AG09319 (cell line): ENCODE results near the gene SCNN1A.

Experiments
- DNase-seq: peaks from one replicate; pipeline ENCODE4 v3.0.0-alpha.2; 2010; ENCODE audit warnings: low read depth; ENCODE audit errors: extremely low read depth
- TF ChIP-seq, protein P1 (sequence below): IDR thresholded peaks from 2 replicates; pipeline ENCODE4 v1.5.1; 2011; ENCODE audit warnings: low read depth, mild to moderate bottlenecking, inconsistent platforms, low read length, moderate library complexity

SCNN1A gene

DNA sequence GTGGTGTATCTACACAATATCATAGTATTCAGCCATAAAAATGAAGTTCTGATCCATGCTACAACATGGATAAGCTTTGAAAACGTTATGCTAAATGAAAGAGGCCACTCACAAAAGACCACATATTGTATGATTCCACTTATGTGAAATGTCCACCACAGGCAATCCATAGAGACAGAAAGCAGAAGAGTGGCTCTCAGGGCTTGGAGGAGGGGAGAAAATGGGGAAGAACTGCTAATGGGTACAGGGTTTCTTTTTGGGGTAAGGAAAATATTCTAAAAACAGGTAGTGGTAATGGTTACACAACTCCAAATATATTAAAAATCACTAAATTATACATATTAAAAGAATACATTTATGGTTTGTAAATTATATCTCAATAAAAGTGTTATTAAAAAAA lies 16.5 kb downstream of the SCNN1A start:
- DNase-seq: no peak
- TF ChIP-seq, protein P1, sequence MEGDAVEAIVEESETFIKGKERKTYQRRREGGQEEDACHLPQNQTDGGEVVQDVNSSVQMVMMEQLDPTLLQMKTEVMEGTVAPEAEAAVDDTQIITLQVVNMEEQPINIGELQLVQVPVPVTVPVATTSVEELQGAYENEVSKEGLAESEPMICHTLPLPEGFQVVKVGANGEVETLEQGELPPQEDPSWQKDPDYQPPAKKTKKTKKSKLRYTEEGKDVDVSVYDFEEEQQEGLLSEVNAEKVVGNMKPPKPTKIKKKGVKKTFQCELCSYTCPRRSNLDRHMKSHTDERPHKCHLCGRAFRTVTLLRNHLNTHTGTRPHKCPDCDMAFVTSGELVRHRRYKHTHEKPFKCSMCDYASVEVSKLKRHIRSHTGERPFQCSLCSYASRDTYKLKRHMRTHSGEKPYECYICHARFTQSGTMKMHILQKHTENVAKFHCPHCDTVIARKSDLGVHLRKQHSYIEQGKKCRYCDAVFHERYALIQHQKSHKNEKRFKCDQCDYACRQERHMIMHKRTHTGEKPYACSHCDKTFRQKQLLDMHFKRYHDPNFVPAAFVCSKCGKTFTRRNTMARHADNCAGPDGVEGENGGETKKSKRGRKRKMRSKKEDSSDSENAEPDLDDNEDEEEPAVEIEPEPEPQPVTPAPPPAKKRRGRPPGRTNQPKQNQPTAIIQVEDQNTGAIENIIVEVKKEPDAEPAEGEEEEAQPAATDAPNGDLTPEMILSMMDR: no peak

DNA sequence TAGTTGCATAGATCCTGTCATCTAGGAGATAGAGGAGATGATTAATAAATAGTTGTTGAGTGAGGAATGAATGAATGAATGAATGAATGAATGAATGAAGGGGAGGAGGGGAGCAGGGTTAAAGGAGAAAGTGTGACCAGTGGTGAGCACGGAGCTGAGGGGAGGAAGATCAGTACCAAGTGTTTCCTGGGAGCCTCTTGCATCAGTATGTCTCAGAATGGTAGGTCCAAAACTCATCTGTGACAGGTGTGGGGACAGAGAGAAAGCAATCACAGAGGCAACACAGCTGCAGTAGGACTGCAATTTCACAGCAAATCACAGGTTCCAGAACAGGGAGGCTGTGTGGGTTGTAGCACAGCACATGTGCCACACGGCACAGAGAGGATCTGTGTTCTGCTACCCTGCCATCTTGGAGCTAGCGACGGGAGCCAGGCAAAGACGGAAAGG lies 19.0 kb downstream of the SCNN1A start:
- TF ChIP-seq, protein P1: no peak
- DNase-seq: no peak

DNA sequence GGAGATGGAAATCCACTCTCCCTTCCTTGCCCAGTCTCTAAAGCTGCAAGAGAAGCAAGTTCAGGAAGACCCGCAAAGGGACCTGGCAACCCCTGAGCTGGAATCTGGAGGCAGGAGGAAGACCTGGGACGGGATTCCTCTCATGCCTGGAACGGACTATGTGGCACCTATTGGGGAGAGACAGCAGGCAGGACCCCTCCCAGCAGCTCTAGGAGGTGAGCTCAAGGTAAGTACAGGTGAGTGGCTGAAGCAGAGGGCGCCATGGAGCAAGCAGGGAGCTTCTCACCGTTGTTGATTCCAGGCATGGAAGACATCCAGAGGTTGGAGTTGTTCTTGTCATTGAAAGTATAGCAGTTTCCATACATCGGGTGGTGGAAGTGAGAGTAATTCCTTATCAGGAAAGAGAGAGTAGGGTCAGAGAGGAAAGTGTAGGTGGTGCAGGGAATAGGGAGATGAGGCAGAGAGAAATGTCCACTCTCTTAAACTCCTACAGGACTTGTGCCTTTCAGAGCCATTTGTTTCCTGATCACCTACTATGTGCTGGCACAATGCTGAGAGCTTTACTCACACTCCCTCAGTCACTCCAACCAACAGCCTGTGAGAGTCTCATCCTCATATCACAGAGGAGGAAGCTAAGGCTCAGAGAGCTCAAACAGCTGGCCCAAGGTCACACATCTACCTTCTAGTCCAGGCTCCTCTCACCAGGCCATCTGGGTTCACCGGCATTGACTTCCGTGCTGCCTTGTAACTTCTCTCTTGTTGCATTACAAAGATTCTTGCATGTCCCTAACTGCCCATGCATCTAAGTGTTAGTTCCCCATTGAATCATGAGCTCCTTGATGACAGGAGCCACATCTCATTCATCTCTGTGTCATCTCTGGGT lies 19.6 kb downstream of the SCNN1A start:
- no peak for DNase-seq
- TF ChIP-seq, protein P1: no peak

DNA sequence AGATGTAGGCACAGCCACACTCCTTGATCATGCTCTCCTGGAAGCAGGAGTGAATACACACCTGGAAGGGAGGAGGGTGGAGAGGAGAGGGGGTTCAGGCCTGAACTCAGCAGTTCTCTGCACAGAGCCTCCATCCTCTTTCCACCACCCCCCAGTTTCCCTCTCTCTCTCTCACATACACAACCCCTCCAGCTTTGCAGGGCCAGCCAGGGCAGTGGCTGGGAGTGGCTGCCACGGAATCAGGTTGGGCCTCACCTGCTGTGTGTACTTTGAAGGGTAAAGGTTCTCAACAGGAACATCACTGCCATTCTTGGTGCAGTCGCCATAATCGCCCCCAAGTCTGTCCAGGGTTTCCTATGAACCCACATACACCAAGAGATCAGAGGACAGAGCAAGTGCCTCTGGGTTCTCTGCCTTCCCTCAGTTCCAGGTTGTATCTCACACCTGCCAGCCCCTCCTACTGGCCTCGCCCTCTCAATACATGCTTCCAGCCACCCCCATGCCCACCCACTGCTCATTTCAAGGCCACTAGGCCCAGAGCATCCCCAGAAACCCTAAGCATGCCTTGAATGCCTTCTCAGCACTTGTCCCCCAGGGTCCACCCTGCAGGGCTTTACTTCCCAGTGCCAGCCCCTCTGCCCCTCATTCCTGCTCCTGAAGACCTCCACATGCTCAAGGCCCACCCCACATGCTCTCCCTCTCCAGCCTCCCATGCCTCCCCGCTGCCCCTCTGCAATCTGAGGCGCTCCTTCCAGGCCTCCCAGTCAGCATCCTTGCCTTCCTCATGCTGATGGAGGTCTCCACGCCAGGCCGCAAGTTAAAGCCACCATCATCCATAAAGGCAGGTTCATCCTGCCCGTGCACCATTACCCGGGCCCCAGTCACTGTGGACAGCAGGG lies 20.6 kb downstream of the SCNN1A start:
- TF ChIP-seq, protein P1: no peak
- DNase-seq: no peak

DNA sequence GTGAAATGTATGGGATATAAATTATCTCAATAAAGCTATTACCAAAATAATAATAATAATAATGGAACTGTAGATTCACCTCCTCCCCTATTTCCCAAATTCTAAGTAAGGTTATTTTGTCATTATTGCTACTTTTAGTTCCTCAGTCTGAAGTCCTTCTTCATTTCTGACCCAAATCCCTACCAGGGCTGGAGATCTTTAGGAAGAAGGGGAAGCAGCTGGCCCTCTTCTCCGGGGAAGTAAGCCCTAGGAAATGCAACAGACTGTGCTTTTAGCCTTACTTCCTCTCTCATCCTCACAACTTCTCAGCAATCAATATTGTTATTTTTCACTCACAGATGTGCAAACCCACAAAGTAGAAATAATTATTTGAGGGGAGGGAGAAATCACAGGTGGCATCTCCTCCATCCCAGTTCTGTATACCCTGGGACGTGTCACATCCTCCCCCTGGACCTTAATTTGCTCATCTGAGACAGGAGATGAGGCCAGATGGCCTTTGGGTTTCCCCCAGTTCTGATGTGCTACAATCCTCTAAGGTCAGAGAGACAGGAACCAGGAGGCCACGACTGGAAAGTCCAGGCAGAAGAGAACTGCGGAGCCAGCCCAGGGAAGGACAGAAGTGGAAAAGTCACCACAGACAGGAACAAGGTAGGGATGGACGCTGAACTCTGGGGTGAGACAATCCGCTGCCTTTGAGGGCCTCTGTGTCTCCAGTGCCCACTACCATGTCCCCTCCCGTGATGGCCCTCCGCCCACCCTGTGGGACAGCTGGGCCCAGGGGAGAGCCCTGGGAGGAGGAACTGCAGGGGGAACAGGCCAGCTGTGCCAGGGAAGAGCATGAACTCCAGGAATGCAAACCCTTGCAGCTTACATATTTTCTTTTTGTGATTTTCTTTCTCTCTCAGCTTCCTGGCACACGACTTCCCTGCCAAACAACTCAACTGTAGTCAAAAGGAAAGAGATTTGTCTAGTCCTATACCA lies 22.9 kb downstream of the SCNN1A start:
- no peak for DNase-seq
- TF ChIP-seq, protein P1: no peak

DNA sequence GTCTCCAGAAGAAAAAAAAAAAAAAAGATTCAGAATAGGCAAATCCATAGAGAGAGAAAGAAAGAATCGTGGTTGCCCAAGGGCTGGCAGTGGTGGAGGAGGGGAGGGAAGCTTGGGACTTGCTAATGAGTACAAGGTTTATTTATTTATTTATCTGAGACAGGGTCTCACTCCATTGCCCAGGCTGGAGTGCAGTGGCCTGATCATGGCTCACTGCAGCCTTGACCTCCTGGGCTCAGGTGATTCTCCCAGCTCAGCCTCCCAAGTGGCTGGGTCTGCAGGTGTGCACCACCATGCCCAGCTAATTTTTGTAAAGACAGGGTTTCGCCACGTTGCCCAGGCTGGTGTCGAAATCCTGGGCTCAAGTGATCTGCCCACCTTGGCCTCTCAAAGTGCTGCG lies 23.7 kb downstream of the SCNN1A start:
- no peak for DNase-seq
- TF ChIP-seq, protein P1: no peak
